Neuron (in vitro differentiated cells): ENCODE results near the gene GAREM2.

ENCODE experiments used
- H2AFZ ChIP-seq: one replicate; pipeline ENCODE4 v1.6.1; 2013; ENCODE audit warnings: low read depth, mild to moderate bottlenecking, inconsistent platforms, low read length, moderate library complexity
- H3K27me3 ChIP-seq: one replicate; pipeline ENCODE4 v1.6.1; 2013; ENCODE audit warnings: low read length; ENCODE audit not compliant: insufficient read depth
- H3K36me3 ChIP-seq: one replicate; pipeline ENCODE4 v1.6.1; 2013; ENCODE audit warnings: low read length; ENCODE audit not compliant: insufficient read depth
- H3K4me1 ChIP-seq: one replicate; pipeline ENCODE4 v1.6.1; 2013; ENCODE audit warnings: low read length; ENCODE audit not compliant: insufficient read depth
- H3K4me3 ChIP-seq: 2 replicates; pipeline ENCODE4 v1.5.1; 2013; ENCODE audit warnings: mild to moderate bottlenecking, low read length, moderate library complexity
- H3K9me3 ChIP-seq: one replicate; pipeline ENCODE4 v1.6.1; 2013; ENCODE audit warnings: low read length

Gene GAREM2

DNA sequence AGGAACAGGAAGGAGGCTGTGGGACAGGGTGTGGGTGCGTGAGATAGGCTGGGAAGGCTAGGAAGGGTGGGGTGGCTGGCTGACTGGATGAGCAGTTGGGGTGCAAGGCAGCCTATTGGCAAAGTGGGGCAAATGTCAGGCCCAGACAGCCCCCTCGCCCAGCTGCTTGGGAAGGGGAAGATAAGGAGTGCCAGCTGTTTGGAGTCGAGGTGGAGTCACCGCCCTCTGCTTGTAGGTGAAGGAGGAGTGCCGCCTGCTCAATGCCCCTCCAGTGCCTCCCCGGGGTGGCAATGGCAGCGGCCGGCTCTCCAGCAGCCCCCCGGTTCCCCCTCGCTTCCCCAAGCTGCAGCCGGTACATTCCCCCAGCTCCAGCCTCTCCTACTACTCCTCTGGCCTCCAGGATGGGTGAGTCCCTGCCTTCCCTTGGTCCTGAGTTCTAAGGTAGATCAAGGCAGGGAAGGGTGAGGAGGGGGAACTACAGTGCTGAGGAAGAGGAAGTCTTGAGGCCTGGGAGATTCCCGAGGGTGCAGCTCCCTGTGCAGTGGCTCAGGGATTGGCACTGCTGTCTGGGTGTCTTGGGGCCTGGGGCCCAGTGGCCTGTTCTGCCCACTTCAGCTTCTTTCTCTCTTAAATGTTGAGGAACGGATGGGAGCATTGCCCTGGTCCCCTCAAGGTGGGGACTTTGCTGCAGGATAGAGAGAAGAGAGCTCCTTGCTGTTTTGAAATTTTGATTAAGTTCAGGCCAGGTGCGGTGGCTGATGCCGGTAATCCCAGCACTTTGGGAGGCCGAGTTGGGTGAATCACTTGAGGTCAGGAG, 13.3 kb downstream of the GAREM2 start:
- H3K4me1 ChIP-seq: no peaks in the 10 kb centered on the region
- no peaks in the 10 kb centered on the region for H3K27me3 ChIP-seq
- peaks cover 61% of the 10 kb centered on the region for H3K36me3 ChIP-seq
- no peaks in the 10 kb centered on the region for H3K9me3 ChIP-seq
- H3K4me3 ChIP-seq: no peak overlapping the region
- H2AFZ ChIP-seq: no peak overlapping the region

DNA sequence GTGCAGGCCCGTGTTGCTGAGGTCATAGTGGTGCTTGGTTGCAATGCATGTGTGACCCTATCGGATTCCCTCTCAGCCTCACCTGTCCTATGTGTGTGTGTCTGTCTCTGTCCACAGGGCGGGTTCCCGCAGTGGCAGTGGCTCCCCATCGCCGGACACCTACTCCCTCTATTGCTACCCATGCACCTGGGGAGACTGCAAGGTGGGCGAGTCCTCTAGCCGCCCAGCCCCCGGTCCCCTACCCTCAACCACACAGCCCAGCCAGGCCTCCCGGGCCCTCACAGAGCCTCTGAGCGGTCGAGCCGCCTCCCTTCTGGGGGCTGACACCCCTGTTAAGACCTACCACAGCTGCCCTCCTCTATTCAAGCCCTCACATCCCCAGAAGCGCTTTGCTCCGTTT, 14.2 kb downstream of the GAREM2 start:
- Histone ChIP-seq H3K27me3 (no peaks in the 10 kb centered on the region), H2AFZ (no peak overlapping the region), H3K36me3 (peaks cover 66% of the 10 kb centered on the region), H3K9me3 (no peaks in the 10 kb centered on the region), H3K4me3 (no peak overlapping the region), H3K4me1 (no peaks in the 10 kb centered on the region)

DNA sequence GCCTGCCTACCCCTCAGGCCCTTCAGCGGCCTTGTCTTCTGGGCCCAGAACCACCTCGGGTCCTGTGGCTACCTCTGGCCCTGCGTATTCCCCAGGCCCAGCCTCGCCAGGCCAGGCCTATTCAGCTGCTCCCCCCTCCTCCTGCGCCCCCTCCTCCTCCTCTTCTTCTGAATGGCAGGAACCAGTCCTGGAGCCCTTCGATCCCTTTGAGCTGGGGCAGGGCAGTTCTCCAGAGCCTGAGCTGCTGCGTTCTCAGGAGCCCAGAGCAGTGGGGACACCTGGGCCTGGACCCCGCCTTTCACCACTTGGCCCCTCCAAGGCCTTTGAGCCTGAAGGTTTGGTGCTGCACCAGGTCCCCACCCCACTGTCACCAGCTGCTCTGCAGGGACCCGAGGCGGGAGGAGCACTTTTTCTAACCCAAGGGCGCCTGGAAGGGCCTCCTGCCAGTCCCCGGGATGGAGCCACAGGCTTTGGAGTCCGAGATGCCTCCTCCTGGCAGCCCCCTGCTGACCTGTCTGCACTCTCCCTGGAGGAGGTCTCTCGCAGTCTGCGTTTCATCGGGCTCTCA, 14.7 kb downstream of the GAREM2 start:
- H3K4me1 ChIP-seq: no peaks in the 10 kb centered on the region
- H2AFZ ChIP-seq: no peak overlapping the region
- no peak overlapping the region for H3K4me3 ChIP-seq
- H3K9me3 ChIP-seq: no peaks in the 10 kb centered on the region
- H3K27me3 ChIP-seq: no peaks in the 10 kb centered on the region
- peaks cover 67% of the 10 kb centered on the region for H3K36me3 ChIP-seq

DNA sequence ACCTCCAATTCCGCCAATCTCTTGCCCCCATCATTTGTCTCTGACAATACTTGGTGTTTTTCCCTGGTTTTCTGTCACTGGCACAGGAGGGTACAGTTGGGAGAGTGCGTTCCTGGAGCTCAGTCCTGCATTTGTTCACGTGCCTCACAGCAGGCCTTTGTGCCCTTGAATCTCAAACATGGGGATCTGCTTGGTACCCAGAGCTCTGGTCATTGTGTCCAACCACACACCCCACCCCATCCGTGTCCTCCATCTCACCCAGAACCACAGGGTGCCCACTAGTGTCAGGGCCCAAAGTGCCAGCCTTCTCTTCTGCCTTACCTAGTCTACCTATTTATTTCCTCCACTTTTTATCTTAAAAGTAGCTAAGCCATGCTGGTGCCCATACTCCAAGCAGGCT, 16.2 kb downstream of the GAREM2 start:
- Histone ChIP-seq H3K4me1 (no peaks in the 10 kb centered on the region), H3K4me3 (no peak overlapping the region), H3K36me3 (peaks cover 72% of the 10 kb centered on the region), H3K27me3 (no peaks in the 10 kb centered on the region), H2AFZ (no peak overlapping the region), H3K9me3 (no peaks in the 10 kb centered on the region)

DNA sequence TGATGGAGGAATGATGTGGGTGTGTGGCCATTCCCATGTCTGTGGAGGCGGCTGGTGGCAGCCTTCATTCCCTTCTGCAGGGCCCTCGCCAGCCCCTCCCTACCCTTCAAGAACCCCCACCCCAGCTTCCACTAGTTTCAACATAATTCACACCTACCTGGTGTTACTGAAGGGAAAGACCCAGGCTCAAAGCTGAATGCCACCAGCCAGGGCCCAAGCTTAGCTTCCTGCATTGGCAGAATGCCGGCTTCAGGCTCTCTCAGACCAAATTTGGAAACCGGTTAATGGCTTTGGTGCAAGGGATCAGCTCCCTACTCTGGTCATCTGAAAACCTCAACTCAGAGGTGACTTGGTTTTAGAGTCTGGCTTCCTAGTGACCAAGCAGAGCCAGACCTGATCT, 16.9 kb downstream of the GAREM2 start:
- Histone ChIP-seq H3K36me3 (peaks cover 74% of the 10 kb centered on the region), H3K27me3 (no peaks in the 10 kb centered on the region), H2AFZ (no peak overlapping the region), H3K4me1 (no peaks in the 10 kb centered on the region), H3K4me3 (no peak overlapping the region), H3K9me3 (no peaks in the 10 kb centered on the region)

DNA sequence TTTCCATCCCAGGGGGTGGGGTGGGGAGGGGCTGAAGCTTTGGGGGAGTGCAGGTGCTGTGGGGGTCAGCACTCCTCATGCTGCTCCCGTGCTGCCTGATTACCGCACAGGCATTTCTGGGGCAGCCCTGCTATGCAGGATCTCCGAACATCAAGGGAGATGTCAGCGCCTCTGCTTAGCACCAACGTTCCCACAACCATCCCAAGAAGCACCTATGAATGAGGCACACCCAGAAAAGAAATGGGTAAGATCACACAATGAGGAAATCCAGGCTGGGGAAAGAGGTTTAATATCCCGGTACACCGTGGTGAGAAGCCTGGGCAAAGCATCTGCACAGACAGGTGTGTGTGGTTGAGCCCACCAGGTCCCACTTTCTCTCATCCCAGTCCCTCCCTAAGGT, 17.5 kb downstream of the GAREM2 start:
- Histone ChIP-seq H3K4me1 (no peaks in the 10 kb centered on the region), H2AFZ (no peak overlapping the region), H3K9me3 (no peaks in the 10 kb centered on the region), H3K27me3 (no peaks in the 10 kb centered on the region), H3K4me3 (no peak overlapping the region), H3K36me3 (peaks cover 80% of the 10 kb centered on the region)

DNA sequence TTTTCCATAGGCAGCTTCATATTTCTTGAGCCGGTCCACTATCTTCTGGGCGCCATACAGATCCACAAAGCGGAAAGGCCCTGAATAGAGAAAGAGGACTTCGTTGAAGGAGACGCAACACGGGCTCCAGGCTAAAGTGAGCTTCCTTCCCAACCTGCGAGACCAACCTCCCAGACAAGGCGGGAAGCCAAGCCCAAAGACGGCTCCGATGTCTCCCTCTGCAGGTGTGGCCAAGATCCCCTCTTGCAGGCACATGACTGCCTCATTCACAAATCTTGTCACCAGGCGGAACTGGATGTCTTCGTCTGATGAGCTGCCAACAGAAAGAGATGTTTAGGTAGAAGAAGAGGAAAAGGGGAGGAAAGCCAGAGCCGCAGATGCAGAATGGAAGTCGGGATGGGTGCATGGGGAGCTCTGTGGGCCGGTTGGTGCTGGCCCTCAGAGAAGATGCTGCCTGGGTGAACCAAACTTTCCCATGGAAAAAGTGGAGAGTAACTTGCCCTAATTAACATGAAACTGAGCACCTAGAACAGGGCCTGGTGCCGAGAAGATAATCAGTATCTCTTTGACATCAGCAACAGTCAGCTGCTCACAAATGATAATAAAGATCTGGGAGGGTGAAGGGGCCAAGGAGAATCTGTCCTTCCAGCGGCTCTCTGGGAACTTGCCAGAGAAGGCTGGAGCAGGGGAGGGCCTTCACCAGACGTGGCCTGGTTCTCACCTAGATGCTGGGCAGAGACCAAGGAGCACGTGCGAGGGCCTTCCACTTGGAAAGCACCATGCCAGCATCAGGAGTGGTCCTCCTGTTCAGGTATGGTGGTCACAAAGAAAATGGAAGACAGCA, 18.6 kb downstream of the GAREM2 start:
- Histone ChIP-seq H3K9me3 (no peaks in the 10 kb centered on the region), H3K36me3 (peaks cover 86% of the 10 kb centered on the region), H3K4me1 (no peaks in the 10 kb centered on the region), H2AFZ (no peak overlapping the region), H3K4me3 (no peak overlapping the region), H3K27me3 (no peaks in the 10 kb centered on the region)

DNA sequence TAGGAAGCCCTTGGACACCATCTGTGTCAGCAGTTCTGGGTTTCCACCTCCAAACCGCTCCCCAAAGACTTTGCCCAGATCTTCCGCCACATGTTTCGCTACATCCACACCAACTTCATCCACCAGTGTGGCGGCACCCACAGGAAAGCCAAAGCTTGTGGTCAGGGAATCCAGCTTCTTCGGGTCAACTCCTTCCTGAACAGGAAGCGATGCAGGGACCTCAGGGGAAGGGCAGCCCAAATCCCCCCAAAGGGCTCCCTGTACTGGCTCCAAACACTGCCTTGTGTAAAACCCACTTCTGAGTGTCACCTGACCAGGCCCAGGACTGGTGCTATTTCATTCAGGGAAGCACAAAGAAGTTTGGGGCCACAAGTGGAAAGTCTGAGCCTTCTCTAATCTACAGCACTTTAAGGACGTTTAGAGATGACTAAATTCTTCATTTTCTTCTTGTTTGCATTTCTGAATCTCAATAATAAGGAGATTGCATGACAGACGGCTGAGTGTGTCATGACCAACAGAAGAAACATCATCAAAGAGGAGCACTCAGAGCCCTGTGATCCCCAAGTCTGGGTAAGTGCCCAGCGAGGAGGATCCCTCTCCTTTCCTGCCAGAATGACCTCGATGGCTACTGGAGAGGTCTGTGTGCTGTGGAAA, 20.8 kb downstream of the GAREM2 start:
- no peaks in the 10 kb centered on the region for H3K27me3 ChIP-seq
- H3K4me3 ChIP-seq: no peak overlapping the region
- H3K36me3 ChIP-seq: peaks cover 87% of the 10 kb centered on the region
- no peaks in the 10 kb centered on the region for H3K9me3 ChIP-seq
- no peaks in the 10 kb centered on the region for H3K4me1 ChIP-seq
- H2AFZ ChIP-seq: no peak overlapping the region

DNA sequence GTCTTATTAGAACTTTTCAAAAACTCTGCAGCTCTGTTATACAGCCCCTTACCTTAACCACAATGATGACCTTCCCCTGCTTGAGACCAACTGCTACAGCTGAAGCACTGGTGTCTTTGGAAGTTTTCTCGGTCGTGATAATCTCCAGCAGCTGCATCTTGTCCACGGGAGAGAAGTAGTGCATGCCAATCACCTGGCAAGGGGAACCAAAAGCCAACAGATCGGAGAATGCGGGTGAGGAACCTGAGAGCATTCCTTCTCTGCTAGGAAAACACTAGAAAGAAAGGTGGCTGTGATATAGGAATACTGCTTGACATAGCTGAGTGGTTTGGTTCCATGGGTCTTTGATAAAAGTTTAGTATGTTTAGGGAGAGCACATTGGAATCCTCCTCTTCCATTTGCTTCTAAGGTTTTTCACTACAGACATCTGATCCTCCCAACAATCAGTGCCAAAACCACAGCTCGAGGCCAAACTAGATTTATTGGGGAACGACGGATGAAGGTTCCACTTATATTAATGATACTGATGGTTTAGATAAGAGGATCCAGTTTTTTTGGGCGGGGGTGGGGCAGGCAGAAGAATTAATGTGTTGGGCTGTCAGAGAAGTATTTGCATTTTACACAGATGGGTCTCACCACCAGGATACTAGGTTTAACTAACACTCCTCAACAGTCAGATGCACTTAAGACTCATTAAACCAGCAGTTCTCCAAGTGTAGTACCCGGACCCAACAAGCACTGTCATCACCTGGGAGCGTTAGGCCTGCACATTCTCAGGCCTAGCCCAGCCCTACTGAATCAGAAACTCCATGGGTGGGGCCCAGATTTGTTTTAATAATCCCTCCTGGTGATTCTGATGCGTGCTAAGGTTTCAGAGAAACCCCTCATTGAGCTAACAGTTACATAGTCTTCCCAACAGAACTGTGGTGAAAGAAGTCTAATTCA, 22.4 kb downstream of the GAREM2 start:
- peaks cover 81% of the 10 kb centered on the region for H3K36me3 ChIP-seq
- H3K4me3 ChIP-seq: no peak overlapping the region
- H3K27me3 ChIP-seq: no peaks in the 10 kb centered on the region
- no peaks in the 10 kb centered on the region for H3K4me1 ChIP-seq
- no peak overlapping the region for H2AFZ ChIP-seq
- no peaks in the 10 kb centered on the region for H3K9me3 ChIP-seq

DNA sequence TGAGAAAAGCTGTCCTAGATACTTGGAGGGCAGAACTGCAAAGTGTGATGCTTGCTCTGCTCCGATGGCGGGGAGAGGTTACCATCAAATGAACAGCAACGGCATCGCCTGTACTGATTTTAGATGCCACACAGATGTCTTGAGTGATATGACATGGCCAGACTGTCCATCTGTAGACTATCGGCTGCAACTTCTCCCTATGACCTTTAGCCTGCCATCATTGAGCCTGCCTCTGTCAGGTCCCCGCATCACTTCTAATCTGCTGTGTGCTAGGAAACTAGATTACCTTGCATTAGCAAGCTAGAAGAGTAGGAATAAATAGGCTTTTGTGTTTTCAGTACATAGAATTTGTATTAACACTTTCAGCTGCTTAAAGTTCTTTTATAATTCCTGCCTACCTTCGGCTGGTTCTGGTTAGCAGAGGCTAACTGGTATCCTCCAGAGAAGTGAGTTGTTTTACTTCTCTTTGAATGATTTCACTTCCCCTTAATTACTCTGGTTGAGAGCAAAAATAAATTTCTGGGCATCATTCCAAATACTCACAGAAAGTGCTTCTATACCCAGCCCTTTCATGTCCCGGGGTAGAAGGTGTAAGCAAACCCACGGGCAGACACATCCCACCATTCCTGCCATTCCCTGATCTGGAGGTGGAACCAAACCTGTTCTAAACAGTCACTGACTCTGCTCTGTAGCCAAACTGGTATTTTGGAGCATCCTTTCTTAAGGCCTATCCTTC, 24.0 kb downstream of the GAREM2 start:
- no peaks in the 10 kb centered on the region for H3K27me3 ChIP-seq
- no peak overlapping the region for H3K4me3 ChIP-seq
- no peaks in the 10 kb centered on the region for H3K9me3 ChIP-seq
- no peak overlapping the region for H2AFZ ChIP-seq
- no peaks in the 10 kb centered on the region for H3K4me1 ChIP-seq
- peaks cover 76% of the 10 kb centered on the region for H3K36me3 ChIP-seq

DNA sequence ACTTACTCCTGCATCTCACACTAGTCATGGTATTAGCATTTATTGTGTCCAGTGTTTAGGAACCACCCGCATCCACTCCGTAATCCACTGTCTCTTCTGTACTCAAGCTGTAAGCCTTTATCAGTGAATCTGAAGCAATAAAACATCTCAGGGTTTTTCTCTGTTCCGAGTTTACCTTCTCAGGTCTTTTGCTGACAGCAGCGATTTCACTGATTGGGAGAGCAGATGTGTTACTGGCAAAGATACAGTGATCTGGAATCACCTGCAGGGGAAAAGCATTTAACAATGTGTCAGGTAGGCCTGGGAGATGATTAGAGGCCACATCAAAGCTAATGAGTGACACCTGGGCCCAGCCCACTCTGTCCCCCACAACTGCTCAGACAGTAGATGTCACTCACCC, 24.6 kb downstream of the GAREM2 start:
- Histone ChIP-seq H3K27me3 (no peaks in the 10 kb centered on the region), H3K36me3 (peaks cover 78% of the 10 kb centered on the region), H3K4me3 (no peak overlapping the region), H3K4me1 (peaks cover 3% of the 10 kb centered on the region), H2AFZ (no peak overlapping the region), H3K9me3 (no peaks in the 10 kb centered on the region)
